ENCODE measurements around the gene OBSCN.

- no peak for TF ChIP-seq CTCF (IDR thresholded peaks at IDR 0.05; ENCODE audit: insufficient read depth, low read length)
- no peak for TF ChIP-seq POLR2AphosphoS5 (IDR thresholded peaks at IDR 0.05; ENCODE audit: low read depth)
Observed at GRCh38 chr1:228314315-228314657, 106.4 kb downstream of the OBSCN start.

All from HL-60 (cell line).